Stimulated activated CD4-positive, alpha-beta T cell treated with anti-CD3 and anti-CD28 coated beads, TNF-alpha, amount 100 ng/mL, for 4 hours (primary cell): ENCODE data around the gene TANK.
"Not testable (repeated sequence)": the region's sequence is repeated elsewhere in the genome, so short reads cannot be mapped to it uniquely, and the experiment has no call there.

Experiments
- DNase-seq, 3 experiments: peaks; one replicate each; pipeline ENCODE4 v3.0.0-alpha.2; 2020; ENCODE audit warnings: low read depth in 3 of 3

The TANK gene

GRCh38 chr2:161160226-161161073 is at the start of gene TANK:
TANK (plus strand) TSS chr2:161160428; CDS start chr2:161179663, 19,235 bp downstream.
- DNase-seq = peak; percentile 67 to 75 (median 73)

- DNase-seq = no peak
These were observed 48.7 kb upstream of the TANK start for GRCh38 chr2:161111531-161111930.

- DNase-seq = no peak
These were observed 47.3 kb upstream of the TANK start for GRCh38 chr2:161112908-161113307.

GRCh38 chr2:161113693-161114575 is 46.3 kb upstream of the TANK start:
- DNase-seq = no peak

- no peak for DNase-seq
These were observed 45.0 kb upstream of the TANK start for GRCh38 chr2:161115205-161115604.

GRCh38 chr2:161115605-161116380 is 44.4 kb upstream of the TANK start:
- no peak for DNase-seq

GRCh38 chr2:161116509-161116908 is 43.7 kb upstream of the TANK start:
- DNase-seq = no peak

- DNase-seq = no peak
These were observed 42.7 kb upstream of the TANK start for GRCh38 chr2:161117506-161117905.

GRCh38 chr2:161118722-161119121 is 41.5 kb upstream of the TANK start:
- DNase-seq = no peak

GRCh38 chr2:161119483-161119882 is 40.7 kb upstream of the TANK start:
- no peak for DNase-seq

- DNase-seq = no peak
These were observed 39.5 kb upstream of the TANK start for GRCh38 chr2:161120775-161121174.

GRCh38 chr2:161121622-161122021 is 38.6 kb upstream of the TANK start:
- DNase-seq = no peak

- no peak for DNase-seq
These were observed 37.3 kb upstream of the TANK start for GRCh38 chr2:161122772-161123530.

- no peak for DNase-seq
These were observed 36.6 kb upstream of the TANK start for GRCh38 chr2:161123531-161124030.

- no peak for DNase-seq
These were observed 36.0 kb upstream of the TANK start for GRCh38 chr2:161124201-161124600.

- DNase-seq = no peak
These were observed 31.3 kb upstream of the TANK start for GRCh38 chr2:161128885-161129284.

- no peak for DNase-seq
These were observed 29.9 kb upstream of the TANK start for GRCh38 chr2:161130354-161130753.

GRCh38 chr2:161131074-161131680 is 29.1 kb upstream of the TANK start:
- DNase-seq = no peak

- DNase-seq = no peak
These were observed 28.4 kb upstream of the TANK start for GRCh38 chr2:161131804-161132203.

GRCh38 chr2:161132384-161132783 is 27.8 kb upstream of the TANK start:
- DNase-seq = not testable (repeated sequence)

GRCh38 chr2:161133366-161133765 is 26.9 kb upstream of the TANK start:
- no peak for DNase-seq
